NCI-H1417 treated with DMSO at 0.1 percent for 48 hours (cell line): ENCODE measurements around the gene ADORA2B.
"Not testable (repeated sequence)": the region's sequence is repeated elsewhere in the genome, so short reads cannot be mapped to it uniquely, and the experiment has no call there.

ENCODE experiments used
- DNase-seq: peaks from one replicate; lab custom pipeline; 2025; lab: John Stamatoyannopoulos, UW

Gene ADORA2B

DNA sequence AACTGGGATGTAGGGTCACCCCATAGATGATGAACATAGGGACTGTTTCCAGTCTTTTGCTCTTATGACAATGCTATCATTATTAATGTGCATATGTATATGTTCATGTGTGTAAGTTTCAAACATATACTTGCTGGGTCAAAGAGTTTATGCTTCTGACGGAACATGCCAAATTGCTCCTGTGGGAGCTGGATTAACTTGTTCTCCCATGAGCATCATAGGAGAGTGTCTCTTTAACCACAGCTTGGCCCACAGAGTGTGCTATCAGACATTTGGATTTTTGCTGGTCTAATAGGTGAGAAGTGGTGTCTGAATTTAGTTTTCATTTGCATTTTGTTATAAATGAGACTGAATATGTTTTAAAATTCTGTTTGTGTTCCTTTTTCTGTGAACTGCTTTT, 22.3 kb upstream of the ADORA2B start:
- no peak for DNase-seq

DNA sequence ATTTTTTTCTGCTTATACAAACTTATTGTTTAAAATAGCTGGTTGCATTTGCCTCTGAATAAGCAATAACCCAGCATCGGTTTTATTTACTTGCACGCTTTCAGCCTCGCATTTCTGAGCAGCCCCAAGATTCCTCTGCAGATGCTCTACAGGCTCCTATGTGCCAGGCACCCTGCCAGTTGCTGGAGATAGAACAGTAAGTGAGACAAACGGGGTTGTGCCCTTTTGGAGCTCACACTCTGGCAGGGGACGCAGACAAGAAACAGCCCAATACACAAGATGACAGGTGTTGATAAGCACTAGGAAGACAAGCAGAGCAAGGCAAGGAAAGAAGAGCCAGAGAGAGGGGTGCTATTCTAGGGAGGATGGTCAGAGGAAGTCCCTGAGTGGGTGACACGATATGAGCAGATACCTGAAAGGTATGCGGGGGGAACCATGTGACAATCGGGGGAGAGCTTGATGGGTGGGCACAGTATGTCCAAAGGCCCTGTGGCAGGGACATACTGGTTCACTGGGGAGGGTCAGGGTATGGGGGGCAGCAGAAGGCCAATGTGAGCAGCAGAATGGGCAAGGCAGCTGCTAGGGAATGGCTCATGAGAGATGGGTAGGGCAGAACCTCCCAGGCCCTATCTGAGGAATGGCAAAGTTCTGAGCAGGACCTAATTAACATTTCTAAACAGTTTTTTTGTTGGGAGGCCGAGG, 18.7 kb upstream of the ADORA2B start:
- no peak for DNase-seq

DNA sequence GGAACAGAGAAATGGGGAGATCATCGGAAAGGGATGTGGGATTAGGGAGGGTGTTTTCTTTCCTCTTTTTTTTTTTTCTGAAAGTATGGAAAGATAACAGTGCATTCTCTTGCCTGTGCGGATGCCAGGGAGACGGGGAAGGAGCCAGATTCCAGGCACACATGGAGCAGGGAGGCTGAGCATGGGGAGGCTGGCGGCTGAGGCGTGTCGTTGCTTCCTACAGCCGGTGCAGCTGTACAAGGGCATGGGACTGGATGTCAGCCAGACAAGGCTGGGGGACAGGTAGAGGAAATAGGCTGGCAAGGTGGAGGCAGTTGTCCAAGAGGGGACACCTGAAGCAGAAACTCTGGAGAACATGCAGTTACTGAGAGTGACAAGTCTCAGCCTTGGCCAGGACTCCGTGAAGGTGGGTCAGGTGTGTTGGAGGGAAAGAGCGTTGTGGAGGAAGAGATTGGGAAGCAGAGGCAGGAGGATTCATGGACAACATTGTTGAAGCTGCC, 16.6 kb upstream of the ADORA2B start:
- no peak for DNase-seq

DNA sequence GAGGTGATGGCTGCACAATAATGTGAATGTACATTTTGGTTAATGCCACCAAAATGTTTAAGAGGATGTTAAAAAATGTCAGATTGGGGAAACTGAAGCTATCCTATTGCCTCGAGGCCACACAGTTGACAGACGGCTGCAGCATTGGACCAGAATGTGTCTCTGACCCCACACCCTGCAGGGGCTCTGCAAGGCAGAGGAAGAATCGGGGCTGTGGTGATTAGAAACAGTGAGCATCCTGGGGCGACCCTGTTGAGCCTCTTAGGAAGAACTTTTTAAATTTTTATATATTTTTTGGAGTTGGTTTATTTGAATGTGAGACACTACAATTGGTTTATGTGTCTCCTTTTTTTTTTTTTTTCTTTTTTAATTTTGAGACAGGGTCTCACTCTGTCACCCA, 15.0 kb upstream of the ADORA2B start:
- DNase-seq, result no peak

DNA sequence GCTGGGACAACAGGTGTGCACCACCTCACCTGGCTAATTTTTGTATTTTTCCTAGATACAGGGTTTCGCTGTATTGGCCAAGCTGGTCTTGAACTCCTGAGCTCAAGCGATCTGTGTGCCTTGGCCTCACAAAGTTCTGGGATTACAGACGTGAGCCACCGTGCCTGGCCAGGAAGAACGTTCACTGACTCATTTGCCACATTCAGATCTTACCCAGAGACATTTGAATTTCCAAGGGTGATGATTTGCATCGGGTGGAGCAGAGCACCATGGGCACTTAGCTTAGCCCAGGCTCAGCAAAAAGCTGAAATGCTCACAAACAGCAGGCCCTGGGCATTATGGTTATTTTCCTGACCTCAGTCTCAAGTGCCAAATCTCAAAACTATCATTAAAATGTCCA, 14.5 kb upstream of the ADORA2B start:
- no peak for DNase-seq

DNA sequence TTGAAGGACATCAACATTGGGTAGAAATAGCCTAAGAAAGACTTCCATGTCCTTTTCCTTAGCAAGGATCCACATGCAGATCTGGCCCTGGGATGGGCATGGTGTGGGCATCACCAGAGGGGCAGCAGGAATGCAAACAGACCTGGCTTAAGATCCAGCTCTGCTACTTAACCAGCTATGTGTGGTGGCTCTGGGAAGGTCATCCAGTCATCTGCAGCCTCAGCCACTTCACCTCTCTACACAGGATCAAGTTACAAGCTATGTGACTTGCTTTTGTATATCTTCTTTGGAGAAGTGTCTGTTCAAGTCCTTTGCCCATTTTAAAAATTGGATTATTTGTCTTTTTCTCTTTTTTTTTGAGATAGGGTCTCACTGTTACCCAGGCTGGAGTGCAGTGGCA, 13.5 kb upstream of the ADORA2B start:
- DNase-seq, result no peak

DNA sequence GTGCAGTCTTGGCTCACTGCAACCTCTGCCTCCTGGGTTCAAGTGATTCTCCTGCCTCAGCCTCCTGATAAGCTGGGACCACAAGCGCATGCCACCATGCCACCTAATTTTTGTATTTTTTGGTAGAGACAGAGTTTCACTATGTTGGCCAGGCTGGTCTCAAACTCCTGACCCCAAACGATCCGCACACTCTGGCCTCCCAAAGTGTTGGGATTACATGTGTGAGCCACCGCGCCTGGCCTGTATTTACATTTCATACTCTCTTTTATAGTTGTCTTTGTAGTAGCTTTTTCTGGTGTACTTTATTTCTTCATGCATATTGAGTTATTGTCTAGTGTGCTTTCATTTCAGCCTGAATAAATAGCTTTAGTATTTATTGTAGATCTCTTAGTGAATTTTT, 10.1 kb upstream of the ADORA2B start:
- DNase-seq, result no peak

DNA sequence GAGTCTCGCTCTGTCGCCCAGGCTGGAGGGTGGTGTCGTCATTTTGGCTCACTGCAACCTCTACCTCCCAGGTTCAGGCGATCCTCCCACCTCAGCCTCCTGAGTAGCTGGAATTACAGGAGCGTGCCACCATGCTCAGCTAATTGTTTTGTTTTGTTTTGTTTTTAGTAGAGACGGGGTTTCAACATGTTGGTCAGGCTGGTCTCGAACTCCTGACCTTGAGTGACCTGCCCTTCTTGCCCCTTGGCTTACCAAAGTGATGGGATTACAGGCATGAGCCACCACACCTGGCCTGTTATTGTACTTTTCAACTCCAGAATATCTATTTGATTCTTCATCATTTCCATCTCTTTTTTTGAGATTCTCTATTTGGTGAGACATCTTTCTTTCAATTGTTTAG, 9.0 kb upstream of the ADORA2B start:
- no peak for DNase-seq

DNA sequence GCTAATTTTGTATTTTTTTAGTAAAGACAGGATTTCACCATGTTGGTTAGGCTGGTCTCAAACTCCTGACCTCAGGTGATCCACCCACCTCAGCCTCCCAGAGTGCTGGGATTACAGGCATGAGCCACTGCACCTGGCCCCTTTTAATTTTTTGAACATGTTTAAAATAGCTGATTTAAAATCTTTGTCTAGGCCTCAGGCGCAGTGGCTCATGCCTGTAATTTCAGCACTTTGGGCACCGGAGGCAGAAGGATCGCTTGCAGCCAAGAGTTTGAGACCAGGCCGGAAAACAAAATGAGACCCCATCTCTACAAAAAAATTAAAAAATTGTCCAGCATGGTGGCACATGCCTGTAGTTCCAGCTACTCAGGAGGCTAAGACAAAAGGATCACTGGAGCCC, 8.4 kb upstream of the ADORA2B start:
- not testable (repeated sequence) for DNase-seq

DNA sequence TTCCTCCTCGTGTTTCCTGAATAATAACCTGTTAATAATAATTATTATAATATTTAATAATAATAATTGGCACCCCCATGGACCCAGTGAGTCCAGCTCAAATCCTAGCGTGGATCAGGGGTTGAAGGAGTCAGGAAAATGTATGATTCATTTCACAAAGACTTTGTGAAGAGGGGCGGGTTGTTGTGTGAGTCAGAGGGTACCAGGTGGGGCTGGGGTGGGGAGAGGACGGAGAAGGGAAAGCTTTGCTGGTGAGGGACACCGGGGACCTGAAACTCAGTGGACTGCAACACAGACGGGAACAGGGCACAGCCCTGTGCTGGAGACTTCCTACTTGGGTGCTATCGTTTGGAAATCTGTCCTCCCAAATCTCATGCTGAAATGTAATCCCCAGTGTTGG, 3.1 kb upstream of the ADORA2B start:
- no peak for DNase-seq

DNA sequence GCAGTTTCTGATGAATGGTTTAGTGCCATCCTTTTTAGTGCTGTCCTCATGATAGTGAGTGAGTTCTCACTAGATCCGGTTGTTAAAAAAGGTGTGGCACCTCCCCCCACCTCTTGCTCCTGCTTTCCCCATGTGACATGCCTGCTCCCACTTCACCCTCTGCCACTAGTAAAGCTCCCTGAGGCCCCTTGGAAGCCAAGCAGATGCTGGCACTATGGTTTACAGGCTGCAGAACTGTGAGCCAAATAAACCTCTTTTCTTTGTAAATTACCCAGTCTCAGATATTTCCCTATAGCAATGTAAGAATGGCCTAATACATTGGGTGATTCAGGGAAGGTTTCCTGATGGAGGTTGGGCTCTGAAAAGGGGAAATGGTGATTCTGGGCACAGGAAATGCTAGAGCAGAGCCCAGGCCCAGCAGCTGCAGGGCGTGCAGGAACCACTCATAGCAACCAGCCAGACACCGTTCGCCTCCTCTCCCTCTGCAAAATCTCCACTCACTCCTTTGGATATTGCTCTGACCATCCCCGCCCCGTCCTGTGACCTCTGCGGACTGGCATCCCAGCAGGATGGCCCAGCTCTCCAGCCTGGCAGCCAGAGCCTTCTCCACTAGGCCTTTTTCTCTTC, 2.6 kb upstream of the ADORA2B start:
- no peak for DNase-seq

DNA sequence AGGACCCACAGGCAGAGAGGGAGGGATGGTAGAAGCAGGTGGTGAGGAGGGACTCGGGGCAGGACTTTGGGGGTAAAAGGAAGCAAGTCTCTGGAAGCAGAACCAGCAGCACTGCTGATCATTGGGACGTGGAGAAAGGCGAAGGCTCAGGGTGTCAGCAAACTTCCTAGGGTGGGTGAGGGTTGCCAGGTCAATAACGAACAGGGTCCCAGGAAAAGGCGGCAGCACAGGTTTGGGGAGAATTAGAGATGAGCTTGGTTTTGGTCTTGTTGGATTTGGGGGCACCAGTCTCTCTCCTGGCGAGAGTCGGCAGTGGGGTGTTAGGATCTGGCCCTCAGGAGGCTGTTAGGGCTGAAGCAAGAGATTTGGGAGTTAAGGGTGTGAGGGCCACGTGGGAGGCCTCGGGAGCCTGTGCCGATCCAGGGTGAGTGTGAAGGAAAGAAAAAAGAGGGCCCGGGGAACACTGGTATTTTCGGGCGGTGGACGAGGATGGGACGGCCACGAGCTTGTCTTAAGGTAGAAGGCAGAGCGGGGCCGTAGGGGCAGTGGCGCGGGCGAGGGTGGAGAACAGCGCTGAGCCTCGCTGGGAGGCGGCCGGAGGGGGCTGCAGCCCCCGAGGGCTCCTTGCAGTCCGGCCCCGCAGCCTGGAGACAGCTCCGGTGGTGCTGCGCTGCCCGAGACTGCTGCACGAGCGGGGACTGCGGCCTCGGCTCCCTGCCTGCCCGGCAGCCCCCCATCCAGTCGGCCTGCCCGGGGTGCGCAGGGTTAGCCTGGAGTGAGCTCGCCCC, 765 bp upstream of the ADORA2B start:
- no peak for DNase-seq

DNA sequence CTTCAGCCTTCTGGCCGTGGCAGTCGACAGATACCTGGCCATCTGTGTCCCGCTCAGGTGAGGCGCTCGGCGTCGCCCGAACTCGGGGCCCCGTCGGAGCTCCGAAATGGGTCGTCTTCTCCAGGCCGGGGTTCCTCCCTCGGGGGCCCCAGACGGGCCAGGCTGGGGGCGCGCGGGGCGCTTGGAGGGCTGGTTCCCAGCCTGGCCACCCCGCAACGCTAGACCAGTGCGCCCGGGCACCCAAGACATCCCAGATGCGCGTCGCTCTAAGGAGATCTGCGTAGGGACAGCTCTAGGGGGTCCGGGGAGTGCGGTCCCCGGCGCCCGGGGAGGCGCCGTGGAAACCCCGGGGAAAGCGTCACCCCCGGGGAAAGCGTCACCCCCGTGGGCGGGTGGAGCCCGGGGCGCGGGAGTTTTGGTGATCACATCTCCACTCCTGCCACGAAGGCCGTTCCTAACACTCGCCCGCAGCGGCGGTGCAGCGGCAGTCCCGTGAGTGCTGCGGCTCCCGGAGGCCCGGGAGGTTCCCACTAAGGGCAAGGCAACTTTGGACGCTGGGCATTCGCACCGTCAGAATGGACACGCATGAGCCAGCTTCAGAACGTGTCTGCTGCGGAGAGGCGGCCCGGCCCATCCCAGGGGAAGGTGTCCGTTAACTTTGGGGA, 729 bp downstream of the ADORA2B start:
- no peak for DNase-seq

DNA sequence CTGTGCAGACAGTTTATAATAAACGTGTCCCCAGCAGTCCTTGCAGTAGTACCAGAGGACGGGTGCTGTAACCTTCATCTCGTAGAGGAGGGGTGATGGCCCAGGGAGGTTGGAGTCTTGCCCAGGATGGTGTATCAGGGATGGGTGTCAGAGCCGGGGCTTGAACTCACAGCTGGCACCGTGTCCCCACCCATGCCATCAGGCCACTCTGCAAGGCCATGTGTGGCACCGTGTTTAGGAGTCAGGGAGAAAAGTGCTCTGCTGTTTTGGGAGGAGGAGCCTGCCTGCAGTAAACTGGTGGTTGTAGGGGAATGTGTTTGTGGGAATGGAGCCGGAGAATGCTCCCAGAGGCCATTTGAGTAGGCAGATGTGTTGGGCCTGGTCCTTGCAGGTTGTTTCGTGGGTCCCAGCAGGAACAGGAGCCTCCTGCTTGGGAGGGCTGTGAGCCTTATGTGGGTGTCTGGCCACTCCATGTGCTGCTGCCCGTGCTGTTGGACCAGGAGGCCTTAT, 1.7 kb downstream of the ADORA2B start:
- DNase-seq, result no peak

DNA sequence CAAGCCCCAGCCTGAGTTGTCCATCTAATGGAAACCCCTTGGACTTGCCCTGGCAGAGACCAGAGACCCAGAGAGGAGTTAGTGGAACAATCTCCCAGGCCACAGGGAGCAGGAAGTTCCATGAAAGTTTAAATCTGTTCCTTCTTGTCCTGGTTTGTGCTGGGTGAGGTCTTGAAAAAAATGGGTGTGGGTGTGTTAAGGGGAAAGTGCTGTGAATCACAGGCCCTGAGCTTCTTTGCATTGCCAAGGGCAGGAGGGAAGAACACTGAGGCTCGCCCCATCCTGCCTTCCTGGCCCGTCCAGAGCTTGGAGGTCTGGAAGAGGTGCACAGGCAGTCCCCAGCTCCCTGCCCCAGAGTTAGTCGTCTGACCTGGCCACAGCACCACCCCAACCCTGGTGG, 2.3 kb downstream of the ADORA2B start:
- DNase-seq, result no peak

DNA sequence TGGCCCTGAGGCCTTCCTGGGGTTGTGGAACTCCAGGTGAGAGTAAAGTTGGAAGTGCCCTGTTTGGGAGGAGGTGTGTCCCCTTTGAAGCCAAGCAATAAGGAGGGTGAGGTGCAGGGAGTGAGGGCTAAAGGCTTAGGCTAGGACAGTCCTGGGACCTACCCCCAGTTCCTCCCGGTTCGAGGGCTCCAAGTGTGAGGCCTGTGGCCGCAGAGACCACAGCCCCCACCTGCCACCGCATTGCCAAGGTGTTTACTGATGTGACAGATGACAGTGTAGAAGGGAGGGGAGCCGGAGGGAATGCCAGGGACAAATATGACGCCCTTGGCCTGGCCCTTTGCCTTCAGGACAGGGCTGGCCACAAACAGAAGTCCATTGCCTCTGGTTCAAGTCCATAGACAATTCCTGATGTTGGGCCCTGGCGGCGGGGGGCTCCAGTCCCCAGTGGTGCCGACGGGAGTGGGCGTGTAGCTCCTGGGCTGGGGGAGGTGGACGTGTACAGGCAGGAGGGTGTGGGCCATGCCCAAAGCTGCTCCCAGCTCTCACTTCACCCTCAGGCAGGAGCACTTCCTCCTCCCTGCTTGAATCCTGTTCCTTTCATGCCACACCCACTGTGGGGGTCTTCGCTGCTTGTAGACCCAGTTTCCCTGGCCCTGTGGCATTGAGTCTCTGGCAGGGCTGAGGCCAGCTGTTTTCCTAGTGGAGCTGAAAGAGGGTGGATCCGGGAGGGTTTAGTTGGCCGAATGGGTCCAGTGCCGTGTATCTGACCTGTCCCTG, 3.2 kb downstream of the ADORA2B start:
- DNase-seq, result no peak

DNA sequence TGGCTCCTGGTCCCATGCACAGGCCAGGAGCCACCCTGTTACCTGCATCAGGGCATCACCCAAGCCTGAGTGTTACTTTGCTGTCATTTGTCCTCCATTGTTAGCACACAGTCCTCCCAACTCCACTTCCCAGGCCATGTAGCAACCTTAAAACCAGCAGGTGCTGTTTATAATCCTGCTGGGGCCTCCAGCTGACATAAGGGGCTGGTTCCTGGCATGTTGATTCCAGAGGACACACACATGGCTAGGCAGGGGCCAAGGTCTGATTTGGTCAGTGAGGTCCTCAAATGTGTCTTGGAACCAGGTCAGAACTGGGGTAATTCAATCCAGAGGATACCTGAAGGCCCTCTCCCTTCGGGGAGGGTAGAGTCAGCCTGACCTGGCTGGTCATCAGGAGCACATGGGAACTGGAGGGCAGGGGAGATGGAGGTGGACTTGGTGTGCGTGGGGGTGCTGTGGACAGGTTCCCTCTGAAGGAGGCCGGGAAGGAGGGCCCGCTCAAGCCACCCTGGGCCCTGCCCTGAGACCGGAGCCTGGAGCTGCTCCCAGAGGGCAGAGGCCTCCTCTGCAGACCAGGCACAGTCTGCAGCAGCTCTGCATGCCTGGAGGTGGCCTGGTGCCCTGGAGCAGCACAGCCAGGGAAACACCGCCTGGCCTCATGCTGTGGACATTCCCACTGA, 6.6 kb downstream of the ADORA2B start:
- DNase-seq, result no peak

DNA sequence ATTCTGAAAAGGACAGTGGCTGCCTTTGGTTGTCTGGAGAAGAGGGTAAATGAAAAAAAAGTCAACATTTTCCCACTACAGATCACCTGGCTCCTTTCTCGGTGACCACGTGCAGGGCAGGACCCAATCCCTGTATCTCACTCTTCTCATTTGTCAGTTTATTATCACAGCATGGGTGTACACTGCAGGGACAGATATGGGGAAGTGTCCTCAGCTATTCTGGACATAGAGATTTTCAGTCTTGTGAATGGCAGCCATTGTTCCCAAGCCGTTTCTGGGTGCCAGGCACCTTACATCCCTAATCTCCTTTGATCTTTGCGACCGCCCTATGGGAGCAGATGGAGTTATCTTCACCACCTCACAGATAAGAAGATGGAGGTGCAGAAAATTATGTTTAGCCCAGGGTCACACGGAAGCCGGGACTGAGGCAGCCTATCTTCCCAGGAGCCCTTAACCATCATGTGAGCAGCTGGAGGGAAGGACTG, 7.2 kb downstream of the ADORA2B start:
- no peak for DNase-seq

DNA sequence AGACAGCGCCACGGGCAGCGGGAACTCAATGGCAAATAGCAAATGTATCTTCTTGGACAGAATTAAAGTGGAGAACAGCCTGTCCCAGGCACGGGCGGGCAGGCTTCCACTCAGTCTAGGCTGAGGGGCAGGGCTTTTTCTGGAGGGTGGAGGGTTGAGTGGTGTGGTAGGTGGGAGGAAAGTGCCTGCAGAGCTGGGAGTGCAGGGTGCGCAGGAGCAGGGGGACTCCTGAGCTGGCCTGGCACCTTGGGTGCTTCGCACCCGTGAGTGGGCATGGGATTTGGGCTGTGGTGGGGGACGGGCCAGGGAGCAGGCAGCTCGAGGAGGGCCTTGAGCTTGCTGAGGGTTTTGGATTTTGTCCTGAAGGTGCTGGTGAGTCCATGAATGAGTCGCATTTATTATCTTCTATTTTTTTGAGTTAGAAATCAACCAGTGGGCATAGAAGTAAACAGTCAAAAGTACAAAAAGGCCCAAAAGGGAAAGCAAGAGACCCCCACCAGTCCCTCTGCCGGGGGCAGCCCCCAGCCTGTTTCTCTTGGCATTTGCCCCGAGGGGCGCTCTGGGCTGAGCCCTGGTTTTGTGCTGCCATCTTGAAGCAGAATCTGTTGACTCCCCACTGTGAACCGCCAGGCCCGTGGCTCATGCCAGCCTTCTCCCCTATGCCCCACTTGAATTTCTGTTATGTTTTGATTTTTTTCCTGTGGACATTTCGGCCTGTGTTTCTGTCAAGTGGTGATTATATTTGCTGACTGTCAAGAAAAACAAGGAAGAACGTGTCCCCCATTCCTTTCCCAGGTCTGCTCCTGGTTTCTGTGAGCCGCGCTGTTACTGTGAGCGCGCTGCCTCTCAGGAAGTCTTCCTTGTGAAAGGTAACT, 8.2 kb downstream of the ADORA2B start:
- no peak for DNase-seq

DNA sequence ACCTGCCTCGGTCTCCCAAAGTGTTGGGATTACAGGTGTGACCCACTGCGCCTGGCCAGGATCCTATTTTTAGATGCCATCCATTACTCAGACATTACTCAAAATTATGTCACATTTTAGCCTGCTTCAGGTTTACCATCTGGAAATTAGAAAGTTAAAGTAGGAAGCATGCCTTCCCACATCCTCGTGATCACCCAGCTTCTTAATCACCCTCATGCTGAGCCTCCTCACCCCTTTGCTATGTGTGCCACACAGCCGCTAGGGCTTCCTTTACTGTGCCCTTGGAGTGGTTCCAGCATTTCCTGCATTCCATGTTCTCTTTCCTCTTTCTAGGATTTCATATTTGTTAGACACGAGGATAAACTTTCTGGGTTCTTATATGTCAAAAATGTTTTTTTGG, 9.3 kb downstream of the ADORA2B start:
- DNase-seq, result no peak
